ENCODE measurements around the gene GABRG3. TPM values are rescaled to one million over a fixed set of nuclear protein-coding genes. Genes with fewer than 3 reads are reported as not detected.

The GABRG3 gene
- total RNA-seq, 2 experiments from 2014 or later, result not detected

- Mint-ChIP-seq H3K9me3 (peaks cover 21% of the 10 kb centered on the region), H3K4me1 (ENCODE audit: low read depth) (no peaks in the 10 kb centered on the region), H3K36me3 (ENCODE audit: low read depth) (no peaks in the 10 kb centered on the region), H3K27ac (no peak overlapping the region), H3K27me3 (no peaks in the 10 kb centered on the region), H3K4me3 (no peak overlapping the region)
- no peak overlapping the region for H3K27ac ChIP-seq (ENCODE audit: low read depth in 1 of 2, low read length in 2 of 2)
- intact Hi-C loops (cut with DNase I, micrococcal nuclease), result no loop called here
- TF ChIP-seq CTCF (IDR thresholded peaks at IDR 0.05), result no peak
- ATAC-seq (ENCODE audit: poor library complexity) (no peak), DNase-seq (no peak)
- H3K36me3 ChIP-seq (ENCODE audit: insufficient read depth, low read length), result no peaks in the 10 kb centered on the region
- ChIA-PET POLR2A (no interaction called here), CTCF (no interaction called here)
- H3K4me3 ChIP-seq (ENCODE audit: low read length), result no peak overlapping the region
- no peaks in the 10 kb centered on the region for H3K4me1 ChIP-seq (ENCODE audit: insufficient read depth, low read length)
- peaks cover 0 to 9% of the 10 kb centered on the region in 2 experiments for H3K9me3 ChIP-seq (ENCODE audit: control insufficient read depth in 1 of 2, insufficient read depth in 1 of 2, low read length in 2 of 2)
- no peaks in the 10 kb centered on the region for H3K27me3 ChIP-seq (ENCODE audit: control insufficient read depth in 1 of 2, insufficient read depth in 2 of 2, low read length in 2 of 2)
These were observed 302.5 kb downstream of the GABRG3 start for GRCh38 chr15:27273506-27273905.

GRCh38 chr15:27278761-27279160, 307.8 kb downstream of the GABRG3 start:
- CTCF ChIA-PET, result no interaction called here

GRCh38 chr15:27292641-27293040, 321.7 kb downstream of the GABRG3 start:
- TF ChIP-seq CTCF (IDR thresholded peaks at IDR 0.05), result no peak
- Mint-ChIP-seq H3K4me3 (no peak overlapping the region), H3K9me3 (peaks cover 4% of the 10 kb centered on the region), H3K27me3 (no peaks in the 10 kb centered on the region), H3K4me1 (ENCODE audit: low read depth) (no peaks in the 10 kb centered on the region), H3K36me3 (ENCODE audit: low read depth) (no peaks in the 10 kb centered on the region), H3K27ac (no peak overlapping the region)
- Histone ChIP-seq H3K27me3 (ENCODE audit: control insufficient read depth in 1 of 2, insufficient read depth in 2 of 2, low read length in 2 of 2) (no peaks in the 10 kb centered on the region), H3K36me3 (ENCODE audit: insufficient read depth, low read length) (no peaks in the 10 kb centered on the region), H3K4me3 (ENCODE audit: low read length) (no peak overlapping the region), H3K9me3 (ENCODE audit: control insufficient read depth in 1 of 2, insufficient read depth in 1 of 2, low read length in 2 of 2) (peaks cover 0 to 6% of the 10 kb centered on the region in 2 experiments), H3K4me1 (ENCODE audit: insufficient read depth, low read length) (no peaks in the 10 kb centered on the region), H3K27ac (ENCODE audit: low read depth in 1 of 2, low read length in 2 of 2) (no peak overlapping the region)
- no peak for ATAC-seq (ENCODE audit: poor library complexity)
- DNase-seq, result no peak
- ChIA-PET POLR2A (no interaction called here), CTCF (no interaction called here)
- intact Hi-C loops (cut with DNase I, micrococcal nuclease), result no loop called here

More at GRCh38 chr15:27278761-27279160, 307.8 kb downstream of the GABRG3 start:
- H3K4me3 ChIP-seq (ENCODE audit: low read length), result no peak overlapping the region
- Mint-ChIP-seq H3K4me1 (ENCODE audit: low read depth) (no peaks in the 10 kb centered on the region), H3K27me3 (no peaks in the 10 kb centered on the region), H3K9me3 (peaks cover 4% of the 10 kb centered on the region), H3K4me3 (no peak overlapping the region), H3K27ac (no peak overlapping the region), H3K36me3 (ENCODE audit: low read depth) (no peaks in the 10 kb centered on the region)
- POLR2A ChIA-PET, result no interaction called here
- no peak for TF ChIP-seq CTCF (IDR thresholded peaks at IDR 0.05)
- H3K9me3 ChIP-seq (ENCODE audit: control insufficient read depth in 1 of 2, insufficient read depth in 1 of 2, low read length in 2 of 2), result peaks cover 0 to 10% of the 10 kb centered on the region in 2 experiments
- DNase-seq (no peak), ATAC-seq (ENCODE audit: poor library complexity) (no peak)
- H3K4me1 ChIP-seq (ENCODE audit: insufficient read depth, low read length), result no peaks in the 10 kb centered on the region
- intact Hi-C loops (cut with DNase I, micrococcal nuclease), result no loop called here
- H3K36me3 ChIP-seq (ENCODE audit: insufficient read depth, low read length), result no peaks in the 10 kb centered on the region
- H3K27ac ChIP-seq (ENCODE audit: low read depth in 1 of 2, low read length in 2 of 2), result no peak overlapping the region
- H3K27me3 ChIP-seq (ENCODE audit: control insufficient read depth in 1 of 2, insufficient read depth in 2 of 2, low read length in 2 of 2), result no peaks in the 10 kb centered on the region

All from CD4-positive, alpha-beta T cell (primary cell).